Peyer's patch (tissue), 4 donors: Measurements from ENCODE around the gene YTHDF1.

Source experiments
- POLR2A ChIP-seq, 2 donors: fragments of 450-650 bp; IDR thresholded peaks; one replicate each; pipeline ENCODE4 v1.5.1; 2017; ENCODE audit warnings: antibody characterized with exemption in 2 of 2, mild to moderate bottlenecking in 2 of 2, moderate library complexity in 2 of 2
- TF ChIP-seq, protein P1 (sequence below), 6 experiments: fragments of 450-650 bp in 4 of 6; fragments of 200-600 bp in 2 of 6; sonication (generic) in 1 of 6; IDR thresholded peaks; one replicate each; pipeline ENCODE4 v1.5.1; 2017 to 2019; ENCODE audit warnings: antibody characterized with exemption in 6 of 6, mild to moderate bottlenecking in 3 of 6, moderate library complexity in 1 of 6

DNA sequence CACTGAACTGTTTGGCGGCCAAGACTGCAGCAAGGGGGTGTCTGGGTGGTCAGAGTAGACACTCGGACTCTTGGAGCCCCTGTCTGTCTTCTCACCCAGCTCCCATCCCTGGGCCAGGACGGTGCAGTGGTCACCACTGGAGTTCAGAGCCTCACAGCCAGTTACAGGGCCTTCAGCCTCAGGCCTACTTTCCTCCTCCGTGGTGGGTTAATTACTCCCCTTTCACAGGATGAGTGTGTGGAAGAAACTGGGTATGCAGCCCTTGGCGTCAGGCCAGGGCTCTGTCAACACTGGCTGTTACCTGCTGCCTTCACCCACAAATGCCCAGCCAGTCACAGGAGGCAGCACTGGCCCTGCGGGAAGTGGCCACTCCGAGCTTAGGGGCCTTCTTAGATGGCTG is 1.8 kb upstream of the YTHDF1 start:
- TF ChIP-seq, protein P1, sequence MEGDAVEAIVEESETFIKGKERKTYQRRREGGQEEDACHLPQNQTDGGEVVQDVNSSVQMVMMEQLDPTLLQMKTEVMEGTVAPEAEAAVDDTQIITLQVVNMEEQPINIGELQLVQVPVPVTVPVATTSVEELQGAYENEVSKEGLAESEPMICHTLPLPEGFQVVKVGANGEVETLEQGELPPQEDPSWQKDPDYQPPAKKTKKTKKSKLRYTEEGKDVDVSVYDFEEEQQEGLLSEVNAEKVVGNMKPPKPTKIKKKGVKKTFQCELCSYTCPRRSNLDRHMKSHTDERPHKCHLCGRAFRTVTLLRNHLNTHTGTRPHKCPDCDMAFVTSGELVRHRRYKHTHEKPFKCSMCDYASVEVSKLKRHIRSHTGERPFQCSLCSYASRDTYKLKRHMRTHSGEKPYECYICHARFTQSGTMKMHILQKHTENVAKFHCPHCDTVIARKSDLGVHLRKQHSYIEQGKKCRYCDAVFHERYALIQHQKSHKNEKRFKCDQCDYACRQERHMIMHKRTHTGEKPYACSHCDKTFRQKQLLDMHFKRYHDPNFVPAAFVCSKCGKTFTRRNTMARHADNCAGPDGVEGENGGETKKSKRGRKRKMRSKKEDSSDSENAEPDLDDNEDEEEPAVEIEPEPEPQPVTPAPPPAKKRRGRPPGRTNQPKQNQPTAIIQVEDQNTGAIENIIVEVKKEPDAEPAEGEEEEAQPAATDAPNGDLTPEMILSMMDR (IDR thresholded peaks at IDR 0.05) = no peak
- TF ChIP-seq POLR2A (IDR thresholded peaks at IDR 0.05) = no peak
